ENCODE results near the gene EHMT2.
"Not testable (repeated sequence)": the region's sequence is repeated elsewhere in the genome, so short reads cannot be mapped to it uniquely, and the experiment has no call there.

Gene EHMT2

GRCh38 chr6:31859923-31860322 lies 37.6 kb downstream of the EHMT2 start:
- no CpG with 5 or more reads among the region's 11 CpGs for WGBS (ENCODE audit: extremely low coverage, insufficient coverage, insufficient read length)

DNA sequence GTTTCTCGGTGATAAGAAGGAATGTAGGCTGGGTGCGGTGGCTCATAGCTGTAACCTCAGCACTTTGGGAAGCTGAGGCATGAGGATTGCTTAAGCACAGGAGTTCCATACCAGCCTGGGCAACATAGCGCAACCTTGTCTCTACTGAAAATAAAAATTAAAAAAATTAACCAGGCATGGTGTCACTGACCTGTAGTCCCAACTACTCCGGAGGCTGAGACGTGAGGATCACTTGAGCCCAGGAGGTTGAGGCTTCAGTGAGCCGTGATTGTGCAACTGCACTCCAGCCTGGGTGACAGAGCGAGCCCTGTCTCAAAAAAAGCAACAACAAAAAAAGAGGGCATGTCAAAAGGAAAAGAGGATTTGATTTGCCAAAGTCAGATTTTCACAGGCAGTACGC lies 38.8 kb downstream of the EHMT2 start:
- Histone ChIP-seq H3K4ac (ENCODE audit: low read depth, low read length) (no peak overlapping the region), H3K36me3 (ENCODE audit: control insufficient read depth in 1 of 2, insufficient read depth in 2 of 2, low read length in 2 of 2) (peaks cover 25 to 32% of the 10 kb centered on the region in 2 experiments), H2AFZ (ENCODE audit: insufficient read depth, low read length, poor library complexity) (no peak overlapping the region), H3K27ac (ENCODE audit: low read depth, low read length) (no peak overlapping the region), H3K23ac (ENCODE audit: low read length) (no peak overlapping the region), H3K27me3 (ENCODE audit: insufficient read depth, low read length) (no peaks in the 10 kb centered on the region), H2BK12ac (ENCODE audit: low read length) (no peak overlapping the region), H4K12ac (ENCODE audit: low read depth, low read length) (no peak overlapping the region), H3K4me3 (ENCODE audit: low read depth, low read length) (no peak overlapping the region), H3K9ac (ENCODE audit: low read length) (no peak overlapping the region), H3K4me2 (ENCODE audit: low read length) (no peak overlapping the region), H3K79me1 (ENCODE audit: low read length) (peaks cover 8% of the 10 kb centered on the region), H2BK120ac (ENCODE audit: insufficient read depth, low read length, poor library complexity) (no peak overlapping the region), H3K79me2 (ENCODE audit: control insufficient read depth, insufficient read depth, low read length, poor library complexity) (peaks cover 6% of the 10 kb centered on the region), H3K9me3 (ENCODE audit: insufficient read depth, low read depth, low read length) (no peaks in the 10 kb centered on the region), H2BK5ac (ENCODE audit: low read depth, low read length, poor library complexity) (no peak overlapping the region), H3K18ac (ENCODE audit: low read length) (no peak overlapping the region), H4K91ac (ENCODE audit: low read depth, low read length) (no peak overlapping the region), H3K14ac (ENCODE audit: low read length) (no peak overlapping the region), H3K4me1 (ENCODE audit: control insufficient read depth in 1 of 2, insufficient read depth in 2 of 2, low read length in 2 of 2) (peaks cover 6 to 7% of the 10 kb centered on the region in 2 experiments), H4K8ac (ENCODE audit: low read depth, low read length) (no peak overlapping the region), H2AK5ac (ENCODE audit: low read length) (no peak overlapping the region)
- peak; percentile 69 to 84 for DNase-seq
- WGBS (ENCODE audit: extremely low coverage, insufficient coverage, insufficient read length), result no CpG with 5 or more reads among the region's 8 CpGs

More at GRCh38 chr6:31859923-31860322, 37.6 kb downstream of the EHMT2 start:
- Histone ChIP-seq H3K23ac (ENCODE audit: low read length) (no peak overlapping the region), H3K79me1 (ENCODE audit: low read length) (peaks cover 8% of the 10 kb centered on the region), H2BK5ac (ENCODE audit: low read depth, low read length, poor library complexity) (no peak overlapping the region), H4K91ac (ENCODE audit: low read depth, low read length) (no peak overlapping the region), H2AFZ (ENCODE audit: insufficient read depth, low read length, poor library complexity) (no peak overlapping the region), H3K27ac (ENCODE audit: low read depth, low read length) (no peak overlapping the region), H2AK5ac (ENCODE audit: low read length) (no peak overlapping the region), H3K14ac (ENCODE audit: low read length) (no peak overlapping the region), H3K4me2 (ENCODE audit: low read length) (no peak overlapping the region), H2BK12ac (ENCODE audit: low read length) (no peak overlapping the region), H3K27me3 (ENCODE audit: insufficient read depth, low read length) (no peaks in the 10 kb centered on the region), H3K9me3 (ENCODE audit: insufficient read depth, low read depth, low read length) (no peaks in the 10 kb centered on the region), H3K36me3 (ENCODE audit: control insufficient read depth in 1 of 2, insufficient read depth in 2 of 2, low read length in 2 of 2) (peaks cover 25 to 32% of the 10 kb centered on the region in 2 experiments), H4K12ac (ENCODE audit: low read depth, low read length) (no peak overlapping the region), H4K8ac (ENCODE audit: low read depth, low read length) (no peak overlapping the region), H3K79me2 (ENCODE audit: control insufficient read depth, insufficient read depth, low read length, poor library complexity) (peaks cover 6% of the 10 kb centered on the region), H2BK120ac (ENCODE audit: insufficient read depth, low read length, poor library complexity) (no peak overlapping the region), H3K18ac (ENCODE audit: low read length) (no peak overlapping the region), H3K4ac (ENCODE audit: low read depth, low read length) (no peak overlapping the region), H3K9ac (ENCODE audit: low read length) (no peak overlapping the region), H3K4me3 (ENCODE audit: low read depth, low read length) (no peak overlapping the region), H3K4me1 (ENCODE audit: control insufficient read depth in 1 of 2, insufficient read depth in 2 of 2, low read length in 2 of 2) (peaks cover 7 to 10% of the 10 kb centered on the region in 2 experiments)
- no peak for DNase-seq

- H3K36me3 ChIP-seq (ENCODE audit: control insufficient read depth in 1 of 2, insufficient read depth in 2 of 2, low read length in 2 of 2), result peaks cover 27 to 32% of the 10 kb centered on the region in 2 experiments
- H4K91ac ChIP-seq (ENCODE audit: low read depth, low read length); H3K4me1 ChIP-seq (ENCODE audit: control insufficient read depth in 1 of 2, insufficient read depth in 2 of 2, low read length in 2 of 2); H3K4me2 ChIP-seq (ENCODE audit: low read length); H2BK120ac ChIP-seq (ENCODE audit: insufficient read depth, low read length, poor library complexity); H4K12ac ChIP-seq (ENCODE audit: low read depth, low read length); H3K14ac ChIP-seq (ENCODE audit: low read length); H3K27me3 ChIP-seq (ENCODE audit: insufficient read depth, low read length); DNase-seq; H3K9ac ChIP-seq (ENCODE audit: low read length); H3K4ac ChIP-seq (ENCODE audit: low read depth, low read length); H2AK5ac ChIP-seq (ENCODE audit: low read length); H3K79me1 ChIP-seq (ENCODE audit: low read length); H3K4me3 ChIP-seq (ENCODE audit: low read depth, low read length); H3K18ac ChIP-seq (ENCODE audit: low read length); H2AFZ ChIP-seq (ENCODE audit: insufficient read depth, low read length, poor library complexity); H2BK12ac ChIP-seq (ENCODE audit: low read length); H3K23ac ChIP-seq (ENCODE audit: low read length); H3K9me3 ChIP-seq (ENCODE audit: insufficient read depth, low read depth, low read length); H3K79me2 ChIP-seq (ENCODE audit: control insufficient read depth, insufficient read depth, low read length, poor library complexity); H2BK5ac ChIP-seq (ENCODE audit: low read depth, low read length, poor library complexity); H4K8ac ChIP-seq (ENCODE audit: low read depth, low read length); H3K27ac ChIP-seq (ENCODE audit: low read depth, low read length): not testable (repeated sequence)
- no CpG with 5 or more reads among the region's 8 CpGs for WGBS (ENCODE audit: extremely low coverage, insufficient coverage, insufficient read length)
Measured at GRCh38 chr6:31857774-31858173, 39.7 kb downstream of the EHMT2 start.

DNA sequence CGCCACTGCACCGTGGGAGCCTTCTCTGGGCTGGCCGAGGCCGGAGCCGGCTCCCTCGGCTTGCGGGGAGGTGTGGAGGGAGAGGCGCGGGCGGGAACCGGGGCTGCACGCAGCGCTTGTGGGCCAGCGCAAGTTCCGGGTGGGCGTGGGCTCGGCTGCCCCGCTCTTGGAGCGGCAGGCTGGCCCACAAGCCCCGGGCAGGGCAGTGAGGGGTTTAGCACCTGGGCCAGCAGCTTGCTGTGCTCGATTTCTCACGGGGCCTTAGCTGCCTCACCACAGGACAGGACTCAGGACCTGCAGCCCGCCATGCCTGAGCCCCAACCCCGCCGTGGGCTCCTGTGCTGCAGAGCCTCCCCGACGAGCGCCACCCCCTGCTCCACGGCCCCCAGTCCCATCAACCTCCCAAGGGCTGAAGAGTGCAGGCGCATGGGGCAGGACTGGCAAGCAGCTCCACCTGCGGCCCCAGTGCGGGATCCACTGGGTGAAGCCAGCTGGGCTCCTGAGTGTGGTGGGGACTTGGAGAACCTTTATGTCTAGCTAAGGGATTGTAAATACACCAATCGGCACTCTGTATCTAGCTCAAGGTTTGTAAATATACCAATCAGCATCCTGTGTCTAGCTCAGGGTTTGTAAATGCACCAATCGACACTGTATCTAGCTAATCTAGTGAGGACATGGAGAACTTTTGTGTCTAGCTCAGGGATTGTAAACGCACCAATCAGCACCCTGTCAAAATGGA lies 45.3 kb downstream of the EHMT2 start:
- not testable (repeated sequence) for H3K18ac ChIP-seq (ENCODE audit: low read length); H3K4me3 ChIP-seq (ENCODE audit: low read depth, low read length); H3K79me2 ChIP-seq (ENCODE audit: control insufficient read depth, insufficient read depth, low read length, poor library complexity); H3K9me3 ChIP-seq (ENCODE audit: insufficient read depth, low read depth, low read length); H3K4me2 ChIP-seq (ENCODE audit: low read length); H3K14ac ChIP-seq (ENCODE audit: low read length); H2BK5ac ChIP-seq (ENCODE audit: low read depth, low read length, poor library complexity); H3K9ac ChIP-seq (ENCODE audit: low read length); H2BK120ac ChIP-seq (ENCODE audit: insufficient read depth, low read length, poor library complexity); H3K79me1 ChIP-seq (ENCODE audit: low read length); H3K27ac ChIP-seq (ENCODE audit: low read depth, low read length); H3K4me1 ChIP-seq (ENCODE audit: control insufficient read depth in 1 of 2, insufficient read depth in 2 of 2, low read length in 2 of 2); H2AK5ac ChIP-seq (ENCODE audit: low read length); H3K36me3 ChIP-seq (ENCODE audit: control insufficient read depth in 1 of 2, insufficient read depth in 2 of 2, low read length in 2 of 2); H4K8ac ChIP-seq (ENCODE audit: low read depth, low read length); H4K91ac ChIP-seq (ENCODE audit: low read depth, low read length); H2AFZ ChIP-seq (ENCODE audit: insufficient read depth, low read length, poor library complexity); H2BK12ac ChIP-seq (ENCODE audit: low read length); H4K12ac ChIP-seq (ENCODE audit: low read depth, low read length); H3K23ac ChIP-seq (ENCODE audit: low read length); H3K27me3 ChIP-seq (ENCODE audit: insufficient read depth, low read length); H3K4ac ChIP-seq (ENCODE audit: low read depth, low read length); DNase-seq
- WGBS (ENCODE audit: extremely low coverage, insufficient coverage, insufficient read length), result no CpG with 5 or more reads among the region's 35 CpGs

Data from trophoblast cell (in vitro differentiated cells and primary cell).